Fibroblast of pulmonary artery (primary cell): ENCODE results near the gene RGS8.

Experiments used
- DNase-seq: peaks from one replicate; pipeline ENCODE4 v3.0.0-alpha.2; 2010; ENCODE audit warnings: low read depth
- H3K4me3 ChIP-seq: replicated peaks from 2 replicates; pipeline ENCODE4 v1.5.1; 2011; ENCODE audit warnings: low read depth, mild to moderate bottlenecking, control low read depth, low read length, moderate library complexity
- CTCF ChIP-seq: IDR thresholded peaks from 2 replicates; pipeline ENCODE4 v1.5.1; 2011; ENCODE audit warnings: mild to moderate bottlenecking, control low read depth, low read length, inconsistent platforms; ENCODE audit errors: missing control alignments

Gene RGS8

DNA sequence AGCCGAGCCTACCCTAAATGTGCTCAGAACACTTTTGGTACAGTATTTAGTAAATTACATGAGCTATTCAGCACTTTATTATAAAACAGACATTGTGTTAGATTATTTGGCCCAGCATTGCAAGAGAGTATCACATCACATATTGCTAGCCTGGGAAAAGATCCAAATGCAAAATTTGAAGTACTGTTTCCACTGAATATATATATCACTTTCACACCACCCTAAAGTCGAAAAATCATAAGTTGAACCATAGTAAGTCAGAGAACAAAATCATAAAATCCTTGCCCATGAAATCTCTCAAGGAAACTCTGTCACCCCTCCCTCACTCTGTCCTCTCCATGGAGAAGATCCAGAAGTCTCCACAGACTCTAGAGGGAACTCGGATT lies 33.1 kb downstream of the RGS8 start:
- no peak overlapping the region for H3K4me3 ChIP-seq
- no peak for TF ChIP-seq CTCF
- no peak for DNase-seq

DNA sequence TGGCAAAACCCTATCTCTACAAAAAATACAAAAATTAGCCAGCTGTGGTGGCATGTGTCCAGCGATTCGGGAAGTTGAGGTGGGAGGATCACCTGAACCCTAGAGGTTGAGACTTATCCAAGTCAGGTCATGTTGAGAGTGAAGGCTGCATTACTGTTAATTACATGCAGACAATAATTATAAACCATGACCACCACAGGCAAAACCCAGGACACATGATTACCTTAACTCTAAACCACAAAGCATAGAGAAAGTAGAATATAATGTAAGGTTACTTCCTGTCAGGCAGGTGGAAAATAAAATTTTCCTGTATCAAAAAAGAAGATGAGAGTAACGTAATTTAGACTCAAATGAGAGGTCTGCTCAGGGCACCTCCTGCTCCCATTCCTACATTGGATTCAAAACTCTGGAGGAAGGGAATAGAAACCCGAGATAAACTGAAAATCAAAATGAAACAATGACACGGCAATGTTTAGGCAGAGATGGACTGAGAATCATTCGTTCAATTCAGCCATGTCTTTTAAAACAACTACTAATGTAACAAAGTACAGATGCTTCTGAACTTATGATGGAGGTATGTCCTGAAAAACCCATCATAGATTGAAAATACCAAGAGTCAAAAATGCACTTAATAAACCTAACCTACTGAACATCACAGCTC lies 33.6 kb downstream of the RGS8 start:
- no peak overlapping the region for H3K4me3 ChIP-seq

GRCh38 chr1:182649041-182649440 lies 35.3 kb downstream of the RGS8 start:
- TF ChIP-seq CTCF, result no peak
- no peak overlapping the region for H3K4me3 ChIP-seq
- DNase-seq, result no peak

More for the DNA sequence above, 33.6 kb downstream of the RGS8 start:
- no peak for TF ChIP-seq CTCF
- no peak for DNase-seq

DNA sequence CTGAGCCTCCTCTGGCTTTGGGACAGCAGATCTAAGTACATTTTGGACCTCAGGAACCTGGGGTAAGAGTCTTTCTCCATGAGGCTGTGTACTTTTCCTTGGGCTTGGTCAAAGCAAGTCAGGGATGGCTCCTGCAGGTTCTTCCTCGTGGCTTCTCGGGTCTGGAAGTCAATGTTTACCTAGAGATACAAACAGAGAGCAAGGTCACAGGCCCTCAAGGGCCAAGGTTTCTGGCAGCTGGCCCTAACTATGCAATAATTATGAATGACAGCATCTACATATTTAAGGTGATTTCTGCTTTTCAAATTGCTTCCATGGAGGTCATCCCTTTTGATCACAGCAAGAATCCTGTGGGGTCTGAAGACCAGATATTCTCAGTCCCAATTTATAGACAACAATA lies 37.6 kb downstream of the RGS8 start:
- no peak for DNase-seq

DNA sequence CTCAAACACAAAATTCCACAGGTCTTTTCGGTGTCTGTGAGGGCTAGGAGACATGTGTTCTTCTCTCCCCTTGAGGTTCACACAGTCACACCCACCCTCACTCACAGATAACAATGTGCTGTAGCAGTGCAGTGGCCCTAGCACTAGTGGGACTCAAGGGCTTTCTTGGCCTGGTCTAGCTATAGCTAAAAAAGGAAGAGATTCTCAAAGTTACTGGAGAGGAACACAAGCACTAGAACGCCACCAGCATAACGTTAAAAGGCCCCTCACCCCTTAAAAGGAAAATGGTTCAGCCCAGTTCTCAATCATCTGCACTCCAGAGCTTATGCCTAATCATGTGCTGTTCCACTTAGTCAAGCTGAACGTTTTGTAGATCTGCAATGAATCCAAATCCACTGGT lies 39.5 kb downstream of the RGS8 start:
- no peak overlapping the region for H3K4me3 ChIP-seq
- no peak for DNase-seq
- no peak for TF ChIP-seq CTCF

More for the DNA sequence above, 37.6 kb downstream of the RGS8 start:
- H3K4me3 ChIP-seq, result no peak overlapping the region
- TF ChIP-seq CTCF, result no peak

- no peak for TF ChIP-seq CTCF
- no peak for DNase-seq
- H3K4me3 ChIP-seq, result no peak overlapping the region
Measured at GRCh38 chr1:182643699-182644098, 40.7 kb downstream of the RGS8 start.

GRCh38 chr1:182642461-182642860 lies 41.9 kb downstream of the RGS8 start:
- TF ChIP-seq CTCF, result no peak
- no peak overlapping the region for H3K4me3 ChIP-seq
- no peak for DNase-seq
